ENCODE data around the gene CBL. TPM values are rescaled to one million over a fixed set of nuclear protein-coding genes. Genes with fewer than 3 reads are reported as not detected.
A peak's percentile ranks its signal among the peaks of the same experiment; 100 is the strongest.
"Not testable (repeated sequence)": the region's sequence is repeated elsewhere in the genome, so short reads cannot be mapped to it uniquely, and the experiment has no call there.

Gene CBL
- total RNA-seq, 1 donor from 2014 or later, result 38.1 TPM

- Mint-ChIP-seq H3K4me1 (ENCODE audit: low read depth) (peaks cover 28% of the 10 kb centered on the region), H3K27ac (peak overlapping the region; percentile 34), H3K36me3 (ENCODE audit: low read depth) (no peaks in the 10 kb centered on the region), H3K4me3 (peak overlapping the region; percentile 73), H3K27me3 (ENCODE audit: insufficient read depth) (no peaks in the 10 kb centered on the region), H3K9me3 (no peaks in the 10 kb centered on the region)
- no peak for DNase-seq (ENCODE audit: low spot score)
- intact Hi-C loops (cut with micrococcal nuclease), result loop anchor here (1.0 to 5.0 kb wide), 4 partner anchors 79 to 208 kb away; partner anchors contain the start of genes CENATAC, RPS25, TRAPPC4 and VPS11
These were observed 1.1 kb upstream of the CBL start for GRCh38 chr11:119205080-119205479.

GRCh38 chr11:119206511-119207414 is 624 bp downstream of the CBL start:
- Mint-ChIP-seq H3K4me3 (peak overlapping the region; percentile 98), H3K9me3 (no peaks in the 10 kb centered on the region), H3K27me3 (ENCODE audit: insufficient read depth) (no peaks in the 10 kb centered on the region), H3K27ac (peak overlapping the region; percentile 97), H3K36me3 (ENCODE audit: low read depth) (no peaks in the 10 kb centered on the region), H3K4me1 (ENCODE audit: low read depth) (peaks cover 28% of the 10 kb centered on the region)
- intact Hi-C loops (cut with micrococcal nuclease), result loop anchor here (1.0 to 5.0 kb wide), 8 partner anchors 16 to 209 kb away; partner anchors contain the start of genes CENATAC, NLRX1, RNF26 and RPS25
- DNase-seq (ENCODE audit: low spot score), result peak; percentile 41

- no peak for DNase-seq (ENCODE audit: low spot score)
- no peaks in the 10 kb centered on the region for H3K36me3 Mint-ChIP-seq (ENCODE audit: low read depth)
- H3K27me3 Mint-ChIP-seq (ENCODE audit: insufficient read depth), result no peaks in the 10 kb centered on the region
- H3K9me3 Mint-ChIP-seq, result no peaks in the 10 kb centered on the region
- peak overlapping the region; percentile 98 for H3K4me3 Mint-ChIP-seq
- H3K27ac Mint-ChIP-seq, result peak overlapping the region; percentile 97
- intact Hi-C loops (cut with micrococcal nuclease), result loop anchor here (1.0 to 5.0 kb wide), 5 partner anchors 15 to 210 kb away; partner anchors contain the start of genes CENATAC, NLRX1, RPS25 and TRAPPC4
- peaks cover 28% of the 10 kb centered on the region for H3K4me1 Mint-ChIP-seq (ENCODE audit: low read depth)
These were observed 1.3 kb downstream of the CBL start for GRCh38 chr11:119207415-119207960.

- no peaks in the 10 kb centered on the region for H3K27me3 Mint-ChIP-seq (ENCODE audit: insufficient read depth)
- no peak for DNase-seq (ENCODE audit: low spot score)
- H3K36me3 Mint-ChIP-seq (ENCODE audit: low read depth), result no peaks in the 10 kb centered on the region
- intact Hi-C loops (cut with micrococcal nuclease), result loop anchor here (5.0 kb wide), 2 partner anchors 192 to 212 kb away; partner anchors contain the start of genes CENATAC, RPS25 and TRAPPC4
- no peaks in the 10 kb centered on the region for H3K9me3 Mint-ChIP-seq
- H3K27ac Mint-ChIP-seq, result no peak overlapping the region
- H3K4me1 Mint-ChIP-seq (ENCODE audit: low read depth), result peaks cover 33% of the 10 kb centered on the region
- peak overlapping the region; percentile 27 for H3K4me3 Mint-ChIP-seq
These were observed 3.0 kb downstream of the CBL start for GRCh38 chr11:119209186-119209585.

- no peaks in the 10 kb centered on the region for H3K9me3 Mint-ChIP-seq
- intact Hi-C loops (cut with micrococcal nuclease), result no loop called here
- no peaks in the 10 kb centered on the region for H3K27me3 Mint-ChIP-seq (ENCODE audit: insufficient read depth)
- H3K4me1 Mint-ChIP-seq (ENCODE audit: low read depth), result peaks cover 39% of the 10 kb centered on the region
- H3K36me3 Mint-ChIP-seq (ENCODE audit: low read depth), result no peaks in the 10 kb centered on the region
- no peak overlapping the region for H3K27ac Mint-ChIP-seq
- DNase-seq (ENCODE audit: low spot score), result no peak
- H3K4me3 Mint-ChIP-seq, result no peak overlapping the region
These were observed 3.9 kb downstream of the CBL start for GRCh38 chr11:119210050-119210449.

- Mint-ChIP-seq H3K27me3 (ENCODE audit: insufficient read depth) (no peaks in the 10 kb centered on the region), H3K9me3 (no peaks in the 10 kb centered on the region), H3K4me1 (ENCODE audit: low read depth) (peaks cover 33% of the 10 kb centered on the region), H3K4me3 (no peak overlapping the region), H3K27ac (no peak overlapping the region), H3K36me3 (ENCODE audit: low read depth) (no peaks in the 10 kb centered on the region)
- DNase-seq (ENCODE audit: low spot score), result no peak
- intact Hi-C loops (cut with micrococcal nuclease), result loop anchor here (1.0 kb wide), 1 partner anchor 44 kb away; no protein-coding TSS in a partner anchor
These were observed 12.2 kb downstream of the CBL start for GRCh38 chr11:119218141-119218878.

- H3K4me3 Mint-ChIP-seq, result no peak overlapping the region
- peaks cover 36% of the 10 kb centered on the region for H3K4me1 Mint-ChIP-seq (ENCODE audit: low read depth)
- H3K36me3 Mint-ChIP-seq (ENCODE audit: low read depth), result peaks cover 2% of the 10 kb centered on the region
- H3K27ac Mint-ChIP-seq, result no peak overlapping the region
- intact Hi-C loops (cut with micrococcal nuclease), result loop anchor here (2.0 kb wide), 1 partner anchor 16 kb away; the partner anchor contains the start of gene CBL
- H3K27me3 Mint-ChIP-seq (ENCODE audit: insufficient read depth), result no peaks in the 10 kb centered on the region
- DNase-seq (ENCODE audit: low spot score), result no peak
- H3K9me3 Mint-ChIP-seq, result no peaks in the 10 kb centered on the region
These were observed 16.2 kb downstream of the CBL start for GRCh38 chr11:119222308-119222707.

GRCh38 chr11:119222891-119223290 is 16.8 kb downstream of the CBL start:
- Mint-ChIP-seq H3K27me3 (ENCODE audit: insufficient read depth) (no peaks in the 10 kb centered on the region), H3K4me1 (ENCODE audit: low read depth) (peaks cover 36% of the 10 kb centered on the region), H3K36me3 (ENCODE audit: low read depth) (peaks cover 3% of the 10 kb centered on the region), H3K9me3 (no peaks in the 10 kb centered on the region), H3K27ac (no peak overlapping the region), H3K4me3 (no peak overlapping the region)
- no peak for DNase-seq (ENCODE audit: low spot score)
- intact Hi-C loops (cut with micrococcal nuclease), result loop anchor here (2.0 kb wide), 1 partner anchor 16 kb away; the partner anchor contains the start of gene CBL

- no peak overlapping the region for H3K4me3 Mint-ChIP-seq
- H3K27ac Mint-ChIP-seq, result no peak overlapping the region
- peaks cover 37% of the 10 kb centered on the region for H3K4me1 Mint-ChIP-seq (ENCODE audit: low read depth)
- no peaks in the 10 kb centered on the region for H3K9me3 Mint-ChIP-seq
- H3K27me3 Mint-ChIP-seq (ENCODE audit: insufficient read depth), result no peaks in the 10 kb centered on the region
- H3K36me3 Mint-ChIP-seq (ENCODE audit: low read depth), result peaks cover 3% of the 10 kb centered on the region
- DNase-seq (ENCODE audit: low spot score), result no peak
- intact Hi-C loops (cut with micrococcal nuclease), result loop anchor here (2.0 kb wide), 1 partner anchor 17 kb away; the partner anchor contains the start of gene CBL
These were observed 17.7 kb downstream of the CBL start for GRCh38 chr11:119223856-119224255.

GRCh38 chr11:119228535-119229287 is 22.6 kb downstream of the CBL start:
- Mint-ChIP-seq H3K27ac (peak overlapping the region; percentile 34), H3K4me1 (ENCODE audit: low read depth) (peaks cover 44% of the 10 kb centered on the region), H3K36me3 (ENCODE audit: low read depth) (peaks cover 15% of the 10 kb centered on the region)
- intact Hi-C loops (cut with micrococcal nuclease); H3K27me3 Mint-ChIP-seq (ENCODE audit: insufficient read depth); H3K4me3 Mint-ChIP-seq; H3K9me3 Mint-ChIP-seq; DNase-seq (ENCODE audit: low spot score): not testable (repeated sequence)

- Mint-ChIP-seq H3K27ac (peak overlapping the region; percentile 34), H3K9me3 (no peaks in the 10 kb centered on the region), H3K4me3 (peak overlapping the region; percentile 3), H3K4me1 (ENCODE audit: low read depth) (peaks cover 39% of the 10 kb centered on the region), H3K27me3 (ENCODE audit: insufficient read depth) (no peaks in the 10 kb centered on the region), H3K36me3 (ENCODE audit: low read depth) (peaks cover 15% of the 10 kb centered on the region)
- intact Hi-C loops (cut with micrococcal nuclease), result no loop called here
- no peak for DNase-seq (ENCODE audit: low spot score)
These were observed 23.1 kb downstream of the CBL start for GRCh38 chr11:119229288-119229672.

GRCh38 chr11:119229741-119230140 is 23.6 kb downstream of the CBL start:
- Mint-ChIP-seq H3K4me3 (no peak overlapping the region), H3K9me3 (no peaks in the 10 kb centered on the region), H3K27me3 (ENCODE audit: insufficient read depth) (no peaks in the 10 kb centered on the region), H3K27ac (no peak overlapping the region), H3K36me3 (ENCODE audit: low read depth) (peaks cover 17% of the 10 kb centered on the region), H3K4me1 (ENCODE audit: low read depth) (peaks cover 34% of the 10 kb centered on the region)
- DNase-seq (ENCODE audit: low spot score), result no peak
- intact Hi-C loops (cut with micrococcal nuclease), result loop anchor here (10.0 kb wide), 1 partner anchor 385 kb away; no protein-coding TSS in a partner anchor

All from activated T-helper 1 cell treated with anti-CD3 and anti-CD28 coated beads, Interleukin-12 subunit alpha, Interleukin-12 subunit beta, Interleukin-2, Interleukin-4 antibody, amounts not matched to agents 30 ng/mL and 10 ng/mL and 1 ng/mL, durations not matched to agents 14 hours and 24 hours and 36 hours (primary cell).